GM19467 (cell line): ENCODE data around the gene REEP5.
"Not testable (repeated sequence)": the region's sequence is repeated elsewhere in the genome, so short reads cannot be mapped to it uniquely, and the experiment has no call there.

ENCODE experiments used
- ATAC-seq: cut with Tn5 transposase; IDR thresholded peaks from one replicate; pipeline ENCODE4 v1.9.1; 2021; ENCODE audit warnings: mild to moderate bottlenecking, moderate library complexity; ENCODE audit not compliant: unreplicated experiment

REEP5 gene

DNA sequence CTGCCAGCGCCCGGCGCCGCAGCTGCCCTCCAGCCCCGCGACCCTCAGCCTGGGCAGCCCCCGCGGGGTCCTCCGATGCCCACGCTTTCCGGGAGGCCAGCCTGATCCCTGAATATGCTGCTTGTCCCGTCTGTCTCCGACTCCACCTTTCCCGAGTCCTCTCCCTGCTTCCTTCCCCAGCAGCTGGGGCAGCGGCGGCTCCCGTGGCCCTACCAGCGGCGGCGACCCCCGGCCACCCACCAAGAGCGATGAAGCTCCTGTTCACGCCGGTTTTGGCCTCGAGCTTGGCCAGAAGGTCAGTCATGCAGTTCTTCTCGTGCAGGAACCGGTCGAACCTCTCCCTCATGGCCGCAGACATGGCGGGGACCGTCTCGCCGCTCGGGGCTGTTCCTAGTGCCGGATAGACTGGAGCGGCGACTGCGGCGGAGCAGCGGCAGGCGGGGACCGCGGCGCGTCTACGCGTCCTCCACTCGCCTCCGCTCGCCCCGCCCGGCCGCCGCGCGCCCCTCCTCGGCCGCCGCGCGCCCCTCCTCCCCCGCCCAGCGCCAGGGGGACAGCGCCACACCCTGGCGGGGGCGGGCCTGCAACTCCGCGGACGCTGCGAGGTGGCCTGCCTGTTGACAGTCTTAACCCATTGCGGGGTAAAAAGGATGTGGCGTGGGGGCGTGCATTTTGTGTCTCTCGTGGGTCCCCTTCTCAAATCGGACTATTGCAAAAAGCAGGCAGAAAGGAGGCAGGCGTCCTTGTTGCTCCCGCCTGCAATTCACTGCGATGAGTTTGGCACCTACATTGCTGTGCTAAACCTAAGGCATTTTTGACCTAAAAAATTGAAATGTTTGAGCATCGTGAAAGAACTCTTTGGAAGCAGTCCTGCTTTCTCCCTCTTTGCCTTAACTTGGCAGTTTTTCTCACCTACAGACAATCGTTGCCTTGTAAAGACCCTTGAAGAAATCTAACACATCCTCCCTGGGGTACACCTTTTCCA lies at the start of gene REEP5:
Gene REEP5 (minus strand): TSS at position 395 of the 985 bp plus-strand sequence. CDS start 37 bp downstream, at position 358.
- peak; percentile 49 for ATAC-seq

DNA sequence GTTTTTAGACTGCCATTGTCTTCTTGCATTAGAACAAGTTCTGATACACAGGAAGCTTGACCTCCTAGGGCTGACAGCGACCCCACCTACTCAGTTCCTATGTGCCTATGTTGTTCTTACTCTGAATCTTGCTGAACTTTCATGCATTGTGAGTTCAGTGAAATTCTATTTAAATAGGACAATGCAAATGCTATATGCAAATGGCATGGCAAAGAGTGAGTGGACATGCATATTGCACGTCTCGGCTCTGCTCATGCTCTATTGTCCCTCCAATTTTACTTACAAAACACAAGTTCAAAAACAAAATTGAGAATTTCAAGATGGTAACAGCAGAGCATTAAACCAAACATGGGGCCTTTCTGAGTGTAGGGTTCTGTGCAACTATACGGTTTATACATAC lies 49.2 kb upstream of the REEP5 start:
- ATAC-seq, result no peak

DNA sequence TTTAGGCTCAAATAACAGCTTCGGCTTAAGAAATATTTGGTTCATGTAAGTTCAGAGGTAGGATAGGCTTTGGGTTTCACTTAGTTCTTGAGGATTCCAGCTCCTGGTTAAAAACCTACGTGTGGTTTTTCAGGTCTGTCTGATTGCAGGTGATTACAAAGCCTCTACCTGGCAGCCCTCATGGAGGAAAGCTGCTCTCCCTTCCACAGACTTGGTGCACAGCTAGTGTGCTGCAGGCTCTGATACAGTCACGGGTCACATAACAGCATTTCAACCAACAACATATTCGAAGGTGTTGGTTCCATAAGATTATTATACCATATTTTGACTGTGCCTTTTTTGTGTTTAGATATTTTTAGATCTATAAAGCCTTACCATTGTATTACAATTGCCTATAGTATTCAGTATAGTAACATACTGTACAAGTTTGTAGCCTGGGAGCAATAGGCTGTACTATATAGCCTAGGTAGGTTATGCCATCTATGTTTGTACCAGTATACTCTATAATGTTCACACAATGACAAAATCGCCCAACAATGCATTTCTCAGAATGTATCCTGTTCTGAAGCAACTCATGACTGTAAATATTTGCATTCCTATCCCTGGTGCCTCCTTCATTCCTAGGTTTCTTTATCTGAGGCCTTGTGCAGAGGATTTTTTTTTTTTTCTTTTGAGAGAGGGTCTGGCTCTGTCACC lies 46.5 kb upstream of the REEP5 start:
- no peak for ATAC-seq

DNA sequence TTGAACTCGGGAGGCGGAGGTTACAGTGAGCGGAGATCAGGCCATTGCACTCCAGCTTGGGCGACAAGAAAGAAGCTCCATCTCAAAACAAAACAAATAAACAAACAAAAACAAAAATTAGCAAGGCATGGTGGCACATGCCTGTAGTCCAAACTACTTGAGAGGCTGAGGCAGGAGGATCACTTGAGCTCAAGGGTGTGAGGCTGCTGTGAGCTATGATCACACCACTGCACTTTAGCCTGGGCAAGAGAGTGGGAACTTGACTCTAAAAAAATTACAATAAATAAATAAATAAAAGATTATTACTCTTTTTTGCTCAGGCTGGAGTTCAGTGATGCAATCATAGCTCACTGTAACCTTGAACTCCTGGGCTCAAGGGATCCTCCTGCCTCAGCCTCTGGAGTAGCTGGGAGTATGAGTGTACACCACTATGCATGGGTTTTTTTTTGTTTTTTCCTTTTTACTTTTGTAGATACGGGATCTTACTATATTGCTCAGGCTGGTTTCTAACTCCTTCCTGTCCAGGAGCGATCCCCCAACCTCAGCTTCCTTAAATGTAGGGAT lies 45.6 kb upstream of the REEP5 start:
- no peak for ATAC-seq

DNA sequence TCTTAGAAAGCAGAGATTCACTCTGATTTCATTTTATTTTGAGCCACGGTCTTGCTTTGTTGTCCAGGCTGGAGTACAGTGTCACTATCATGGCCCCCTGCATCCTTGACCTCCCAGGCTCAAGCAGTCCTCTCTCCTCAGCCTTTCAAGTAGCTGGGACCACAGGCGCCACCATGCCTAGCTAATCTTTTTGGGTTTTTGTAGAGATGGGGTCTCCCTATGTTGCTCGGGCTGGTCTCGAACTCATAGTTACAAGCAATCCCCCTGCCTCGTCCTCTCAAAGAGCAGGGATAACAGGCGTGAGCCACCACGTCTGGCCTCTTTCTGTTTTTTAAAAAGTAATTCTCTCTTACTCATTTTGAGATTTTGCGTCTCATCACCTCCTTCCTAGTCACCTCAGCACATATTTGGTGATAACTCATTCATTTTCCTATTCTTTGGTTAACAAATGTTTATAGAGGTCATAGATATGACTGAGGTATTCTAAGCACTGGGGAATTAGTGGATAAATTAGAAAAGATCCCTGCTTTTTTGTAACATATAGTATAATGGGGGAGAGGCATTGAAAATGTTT lies 43.8 kb upstream of the REEP5 start:
- ATAC-seq, result no peak

DNA sequence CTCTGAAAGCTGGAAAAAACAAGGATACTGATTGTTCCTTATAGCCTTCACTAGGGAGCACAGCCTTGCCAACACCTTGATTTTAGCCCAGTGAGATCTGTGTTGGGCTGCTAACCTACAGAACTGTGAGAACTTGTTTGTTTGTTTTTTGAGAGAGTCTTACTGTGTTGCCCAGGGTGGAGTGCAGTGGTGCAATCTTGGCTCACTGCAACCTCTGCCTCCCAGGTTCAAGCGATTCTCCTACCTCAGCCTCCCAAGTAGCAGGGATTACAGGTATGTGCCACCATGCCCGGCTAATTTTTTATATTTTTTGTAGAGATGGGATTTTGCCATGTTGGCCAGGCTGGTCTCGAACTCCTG lies 41.3 kb upstream of the REEP5 start:
- not testable (repeated sequence) for ATAC-seq

DNA sequence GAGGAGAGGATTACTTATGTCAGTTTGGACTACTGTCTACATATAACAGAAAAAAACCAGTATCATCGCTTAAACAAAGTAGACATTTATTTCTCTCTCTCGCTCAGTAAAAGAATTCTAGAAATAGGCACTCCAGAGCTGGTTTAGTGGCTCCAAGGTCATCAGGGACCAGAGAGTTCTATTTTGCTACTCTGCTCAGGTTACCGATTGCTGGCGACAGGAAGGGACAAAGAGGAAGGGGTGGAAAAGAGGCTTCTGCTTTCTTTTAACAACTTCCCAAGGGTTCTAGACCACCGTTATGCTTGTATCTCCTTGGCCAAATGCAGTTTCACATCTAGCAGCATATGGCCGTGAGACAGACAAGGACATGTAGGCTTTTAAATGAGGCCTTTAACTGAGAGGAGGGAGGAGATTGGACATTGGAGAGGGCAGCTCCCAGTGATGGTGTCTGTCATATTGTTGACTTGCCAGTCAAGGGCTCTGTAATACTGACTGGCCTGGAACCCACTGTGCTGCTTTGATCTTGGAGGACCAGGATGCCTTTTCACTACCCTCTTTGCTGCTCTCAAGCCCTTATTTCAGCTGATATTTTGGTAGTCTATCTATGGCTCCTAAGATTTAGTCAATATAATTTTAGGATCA lies 39.0 kb upstream of the REEP5 start:
- ATAC-seq, result no peak

DNA sequence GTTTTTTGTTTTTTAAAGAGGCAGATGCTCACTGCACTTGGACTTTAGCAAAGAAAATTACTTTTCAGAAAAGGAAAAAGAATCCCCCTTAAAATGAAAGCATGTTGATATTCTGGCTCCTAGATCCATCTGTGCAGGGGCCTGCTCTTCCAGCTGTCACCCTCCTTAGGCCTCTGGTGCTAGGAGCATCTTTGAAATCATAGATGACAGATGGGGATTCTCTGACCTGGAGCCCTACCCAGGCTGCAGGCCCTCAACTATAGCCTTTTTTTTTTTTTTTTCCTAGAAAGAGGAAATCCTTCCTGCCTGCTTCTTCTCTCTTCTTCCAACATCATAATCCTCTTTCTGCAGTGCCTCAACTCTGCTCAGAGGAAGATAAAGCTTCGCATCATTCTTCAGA lies 38.3 kb upstream of the REEP5 start:
- ATAC-seq, result no peak

DNA sequence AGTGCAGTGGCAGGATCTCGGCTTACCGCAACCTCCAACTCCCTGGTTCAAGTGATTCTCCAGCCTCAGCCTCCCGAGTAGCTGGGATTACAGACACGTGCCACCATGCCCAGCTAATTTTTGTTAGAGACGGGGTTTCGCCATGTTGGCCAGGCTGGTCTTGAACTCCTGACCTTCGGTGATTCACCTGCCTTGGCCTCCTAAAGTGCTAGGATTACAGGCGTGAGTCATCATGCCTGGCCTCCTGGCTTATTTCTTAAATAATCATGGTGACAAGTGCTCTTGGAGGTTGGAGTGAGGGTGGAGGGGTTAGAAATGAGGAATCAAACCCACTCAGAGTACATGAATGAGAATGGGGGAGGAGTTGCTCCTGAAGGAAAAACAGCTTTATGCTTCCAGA lies 37.8 kb upstream of the REEP5 start:
- ATAC-seq, result not testable (repeated sequence)

DNA sequence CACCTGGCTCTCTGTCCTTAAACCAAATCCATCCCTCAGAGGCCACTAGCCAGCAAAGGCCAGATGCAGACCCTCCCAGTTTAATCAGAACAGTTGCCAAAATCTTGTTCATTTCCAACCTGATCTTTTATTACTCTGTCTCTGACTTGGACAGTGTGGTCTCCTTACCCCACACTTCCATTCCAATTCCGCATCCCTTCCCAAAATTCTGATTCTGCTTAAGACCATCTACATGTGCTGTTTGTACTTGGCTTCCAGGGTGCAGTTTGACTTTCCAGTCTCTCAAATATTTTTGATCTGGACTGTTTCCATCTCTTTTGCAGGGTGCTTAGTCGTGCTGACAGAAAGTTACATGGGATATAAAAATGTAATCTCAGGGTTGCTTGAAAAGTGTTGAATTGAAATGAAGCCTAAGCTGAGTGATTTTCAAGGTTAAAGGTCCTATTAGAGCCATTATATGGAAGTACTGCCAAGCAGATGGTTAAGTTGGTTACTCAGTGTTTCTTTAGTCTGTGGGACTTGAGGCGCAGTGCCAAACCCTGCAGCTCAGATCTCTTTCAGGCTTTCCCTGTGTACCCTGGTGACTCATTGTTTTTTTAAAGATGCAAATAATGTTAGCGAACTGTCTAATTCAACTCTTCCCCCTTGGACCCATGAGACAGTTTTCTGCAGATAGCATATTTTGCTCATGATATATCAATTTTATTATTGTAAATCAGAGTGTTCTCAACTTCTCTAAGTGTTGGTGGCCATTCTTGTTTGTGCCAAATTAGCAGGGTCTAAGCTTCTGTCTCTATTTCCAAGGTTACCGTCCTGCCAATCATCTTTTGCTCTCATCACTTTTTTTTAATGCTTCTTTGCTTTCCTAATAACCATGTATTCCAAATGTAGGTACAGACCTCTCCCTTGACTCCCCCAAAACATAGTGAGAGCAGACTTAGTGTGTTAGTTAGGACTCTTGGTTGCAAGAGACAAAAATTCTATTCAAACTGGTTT lies 36.4 kb upstream of the REEP5 start:
- peak; percentile 69 for ATAC-seq

DNA sequence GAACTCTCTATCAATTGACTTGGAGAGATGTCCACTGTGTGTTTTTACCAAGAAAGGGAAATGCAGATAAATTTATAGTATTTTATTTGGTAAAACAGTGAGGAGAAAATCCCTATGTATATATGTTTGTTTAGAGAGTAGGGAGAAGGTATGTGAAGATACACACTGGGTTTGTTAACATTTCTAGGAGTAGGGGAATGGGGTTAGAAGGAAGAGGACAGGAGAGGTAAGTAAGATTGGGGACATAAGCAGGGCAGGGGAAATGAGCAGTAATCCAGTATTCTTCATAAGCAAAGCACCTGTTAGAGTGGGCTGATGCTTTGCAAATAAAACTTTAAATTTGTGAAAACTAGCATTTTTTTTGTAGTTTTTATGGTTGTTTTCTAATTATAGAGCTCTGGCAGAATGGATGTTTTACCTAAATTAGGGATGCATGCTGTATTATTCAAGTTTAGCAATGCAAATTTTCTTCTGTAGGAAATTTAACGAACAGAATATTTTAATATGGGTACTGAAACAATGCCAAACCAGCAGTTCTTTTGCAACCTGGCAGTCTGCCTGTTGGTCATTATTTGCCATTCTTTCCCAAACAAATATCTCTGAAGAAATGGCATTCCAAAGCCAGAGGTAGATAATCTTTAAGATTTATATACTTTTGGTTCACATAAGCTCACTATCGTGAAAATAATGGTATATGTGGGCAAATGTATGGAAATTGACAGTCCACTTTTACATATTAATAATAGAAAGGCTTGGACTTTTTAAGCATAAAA lies 35.2 kb upstream of the REEP5 start:
- no peak for ATAC-seq

DNA sequence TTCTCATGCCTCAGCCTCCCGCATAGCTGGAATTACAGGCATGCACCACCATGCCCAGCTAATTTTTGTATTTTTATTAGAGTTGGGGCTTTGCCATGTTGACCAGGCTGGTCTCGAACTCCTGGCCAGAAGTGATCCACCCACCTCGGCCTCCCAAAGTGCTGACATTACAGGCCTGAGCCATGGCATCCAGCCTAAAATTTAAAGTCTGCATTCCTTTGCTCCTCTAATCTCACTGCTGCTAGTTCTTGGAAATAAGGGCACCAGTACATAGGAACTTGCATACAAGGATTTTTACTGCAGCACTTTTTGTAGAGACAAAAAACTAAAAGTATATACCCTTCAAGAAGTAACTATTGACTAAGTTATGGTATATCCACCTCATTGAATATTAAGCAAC lies 34.6 kb upstream of the REEP5 start:
- no peak for ATAC-seq

DNA sequence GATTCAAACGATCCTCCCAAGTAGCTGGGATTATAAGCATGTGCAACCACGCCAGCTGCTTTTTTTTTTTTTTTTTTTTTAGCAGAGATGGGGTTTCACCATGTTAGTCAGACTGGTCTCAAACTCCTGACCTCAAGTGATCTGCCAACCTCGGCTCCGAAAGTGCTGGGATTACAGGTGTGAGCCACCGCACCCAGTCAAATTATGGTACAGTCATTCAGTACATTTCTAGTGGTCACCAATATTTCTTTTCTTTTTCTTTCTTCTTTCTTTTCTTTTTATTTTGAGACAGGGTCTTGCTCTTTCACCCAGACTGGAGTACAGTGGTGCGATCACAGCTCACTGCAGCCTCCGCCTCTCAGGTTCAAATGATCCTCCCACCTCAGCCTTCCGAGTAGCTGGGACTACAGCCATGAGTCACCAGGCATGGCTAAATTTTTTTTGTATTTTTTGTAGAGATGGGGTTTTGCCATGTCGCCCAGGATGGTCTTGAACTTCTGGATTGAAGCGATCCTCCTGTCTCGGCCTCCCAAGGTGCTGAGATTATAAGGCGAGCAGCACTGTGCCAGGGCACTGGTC lies 29.2 kb upstream of the REEP5 start:
- peak; percentile 83 for ATAC-seq

DNA sequence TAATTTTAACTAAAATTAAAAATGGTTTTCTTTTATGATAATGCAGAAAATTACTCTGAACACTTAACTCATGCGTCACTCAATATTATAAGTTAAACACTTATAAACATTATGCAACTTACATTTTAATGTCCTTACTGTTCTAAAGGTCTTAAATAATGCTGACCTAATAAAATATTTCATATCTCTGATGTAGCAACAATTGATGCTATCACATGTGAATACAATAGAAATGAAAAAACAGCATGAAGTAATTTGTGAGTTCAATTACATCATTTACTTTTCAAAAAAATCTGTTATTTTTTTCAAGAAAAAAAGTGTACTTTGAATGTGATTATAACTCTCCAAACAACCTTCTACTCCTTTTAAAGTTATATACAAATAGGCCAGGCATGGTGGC lies 26.4 kb upstream of the REEP5 start:
- ATAC-seq, result no peak

DNA sequence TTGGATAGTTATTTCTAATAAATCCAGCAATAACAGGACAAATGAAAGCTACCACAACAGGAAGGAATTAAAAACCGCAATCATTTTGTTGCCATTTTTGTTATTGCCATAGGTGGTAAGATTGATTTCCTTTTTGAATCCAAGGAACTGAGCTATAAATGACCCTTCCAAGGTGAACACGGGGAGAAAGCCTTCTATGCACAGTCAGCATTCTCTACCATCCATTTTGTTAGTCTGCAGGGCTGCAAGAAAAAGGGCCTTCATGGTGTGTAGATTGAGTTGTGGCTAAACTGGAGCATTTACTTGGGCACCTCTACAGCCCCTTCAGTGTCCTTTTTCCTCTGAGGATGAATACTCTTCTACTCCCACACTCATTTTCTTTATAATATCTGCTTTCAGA lies 18.6 kb upstream of the REEP5 start:
- no peak for ATAC-seq

DNA sequence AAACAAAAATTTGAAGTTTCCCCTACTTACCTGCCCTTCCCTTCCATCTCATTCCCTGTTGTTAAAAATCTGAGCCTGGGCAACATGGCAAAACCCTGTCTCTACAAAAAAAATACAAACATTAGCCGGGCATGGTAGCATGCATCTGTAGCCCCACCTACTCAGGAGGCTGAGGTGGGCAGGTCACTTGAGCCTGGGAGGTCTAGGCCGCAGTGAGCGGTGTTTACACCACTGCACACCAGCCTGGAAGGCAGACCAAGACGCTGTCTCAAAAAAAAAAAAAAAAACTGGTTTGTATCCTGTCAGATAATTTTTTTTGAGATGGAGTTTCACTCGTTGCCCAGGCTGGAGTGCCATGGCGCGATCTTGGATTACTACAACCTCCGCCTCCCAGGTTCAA lies 16.3 kb upstream of the REEP5 start:
- no peak for ATAC-seq

DNA sequence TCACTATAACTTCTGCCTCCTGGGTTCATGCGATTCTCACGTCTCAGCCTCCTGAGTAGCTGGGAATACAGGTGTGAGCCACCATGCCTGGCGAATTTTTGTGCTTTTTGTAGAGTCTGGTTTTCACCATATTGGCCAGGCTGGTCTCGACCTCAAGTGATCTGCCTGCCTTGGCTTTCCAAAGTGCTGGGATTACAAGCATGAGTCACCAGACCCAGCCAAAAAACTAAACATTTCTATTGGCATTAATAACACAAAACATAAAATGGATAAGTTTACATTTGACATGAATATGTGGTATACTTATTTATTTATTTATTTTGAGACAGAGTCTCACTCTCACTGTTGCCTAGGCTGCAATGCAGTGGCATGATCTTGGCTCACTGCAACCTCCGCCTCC lies 13.6 kb upstream of the REEP5 start:
- ATAC-seq, result no peak

DNA sequence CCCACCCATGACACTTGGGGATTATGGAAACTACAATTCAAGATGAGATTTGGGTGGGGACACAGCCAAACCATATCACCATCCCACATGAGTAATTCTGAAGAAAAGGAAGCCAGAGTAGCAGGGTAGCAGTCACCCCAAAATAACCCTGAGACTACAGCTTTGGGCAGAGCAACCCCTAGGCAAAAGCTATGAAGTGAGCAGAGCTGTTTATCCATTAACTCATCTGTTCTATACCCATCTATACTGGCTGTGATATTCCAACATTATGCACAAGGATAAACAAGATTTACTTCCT lies 12.3 kb upstream of the REEP5 start:
- no peak for ATAC-seq
